OCI-LY7 (cell line): Measurements from ENCODE around the gene UVRAG. TPM values are rescaled to one million over a fixed set of nuclear protein-coding genes. Genes with fewer than 3 reads are reported as not detected.

ENCODE experiments used
- BruUV-seq: library from RNA; stranded (reverse); fragments of 400-500 nt; replicated peaks from 2 replicates; lab custom pipeline; 2021; lab: Mats Ljungman, UMichigan
- CTCF ChIA-PET: fragments of 300-600 bp; sonication (Branson Sonifier 250); formaldehyde crosslinking; loops from one replicate; lab custom pipeline; 2022; ENCODE audit warnings: antibody characterized with exemption; ENCODE audit not compliant: unreplicated experiment; lab: Charles Lee
- POLR2A ChIA-PET: fragments of 300-600 bp; sonication (Branson Sonifier 250); formaldehyde crosslinking; loops from one replicate; lab custom pipeline; 2022; ENCODE audit warnings: antibody characterized with exemption; lab: Charles Lee
- DNase-seq: peaks from one replicate; pipeline ENCODE4 v3.0.0-alpha.2; 2015; ENCODE audit warnings: low spot score
- H2AFZ ChIP-seq: fragments of 200-600 bp; sonication (generic), shearing (Covaris generic); 2 replicates; pipeline ENCODE4 v1.6.1; 2014; ENCODE audit warnings: mild to moderate bottlenecking, antibody characterized with exemption, low read length, moderate library complexity
- H3K27ac ChIP-seq: fragments of 200-600 bp; sonication (generic); 2 replicates; pipeline ENCODE4 v1.5.1; 2014; ENCODE audit warnings: mixed run types, low read depth, mild to moderate bottlenecking, moderate library complexity, low read length, inconsistent platforms; ENCODE audit not compliant: poor library complexity, severe bottlenecking
- H3K36me3 ChIP-seq: fragments of 200-600 bp; sonication (generic); 2 replicates; pipeline ENCODE4 v1.6.1; 2014; ENCODE audit warnings: mild to moderate bottlenecking, antibody characterized with exemption, low read length, moderate library complexity, mixed read lengths; ENCODE audit not compliant: insufficient read depth
- H3K4me1 ChIP-seq: fragments of 200-600 bp; sonication (generic); 2 replicates; pipeline ENCODE4 v1.5.1; 2014; ENCODE audit warnings: mild to moderate bottlenecking, low read length; ENCODE audit not compliant: insufficient read depth, poor library complexity, severe bottlenecking
- H3K4me2 ChIP-seq: fragments of 200-600 bp; sonication (generic); 2 replicates; pipeline ENCODE4 v1.6.1; 2014; ENCODE audit warnings: mild to moderate bottlenecking, low read length
- H3K4me3 ChIP-seq: fragments of 200-600 bp; sonication (generic); 2 replicates; pipeline ENCODE4 v1.5.1; 2014; ENCODE audit warnings: mild to moderate bottlenecking, low read depth, low read length; ENCODE audit not compliant: poor library complexity, severe bottlenecking
- H3K79me2 ChIP-seq: fragments of 200-600 bp; sonication (generic); 2 replicates; pipeline ENCODE4 v1.6.1; 2016; ENCODE audit warnings: low read depth, mild to moderate bottlenecking, low read length, moderate library complexity, mixed read lengths; ENCODE audit not compliant: insufficient read depth
- H3K9me2 ChIP-seq: fragments of 200-600 bp; sonication (generic); 2 replicates; pipeline ENCODE4 v1.6.1; 2016; ENCODE audit warnings: mild to moderate bottlenecking, low read length, mixed read lengths; ENCODE audit not compliant: insufficient read depth
- H3K9me3 ChIP-seq: fragments of 200-600 bp; sonication (generic); 2 replicates; pipeline ENCODE4 v1.6.1; 2014; ENCODE audit warnings: mild to moderate bottlenecking, mixed run types, low read length, mixed read lengths
- H4K20me1 ChIP-seq: fragments of 200-600 bp; sonication (generic); 2 replicates; pipeline ENCODE4 v1.6.1; 2014; ENCODE audit warnings: mild to moderate bottlenecking, antibody characterized with exemption, low read length, moderate library complexity, mixed read lengths; ENCODE audit not compliant: insufficient read depth
- CTCF ChIP-seq: fragments of 200-600 bp; sonication (generic); conservative IDR thresholded peaks from 2 replicates; pipeline ENCODE4 v1.5.1; 2014; ENCODE audit warnings: mild to moderate bottlenecking, antibody characterized with exemption, low read length, moderate library complexity, mixed read lengths
- EZH2phosphoT487 ChIP-seq: fragments of 200-600 bp; sonication (generic); IDR thresholded peaks from 2 replicates; pipeline ENCODE4 v1.6.1; 2018; ENCODE audit warnings: low read depth, borderline replicate concordance, mild to moderate bottlenecking, mixed run types, antibody characterized with exemption, low read length, moderate library complexity, mixed read lengths
- intact Hi-C: fragments of 100-400 bp; cut with micrococcal nuclease; formaldehyde crosslinking; loops from one replicate; pipeline ENCODE4 v1.10.0; 2022; ENCODE audit not compliant: unreplicated experiment
- total RNA-seq, 2 experiments: library from RNA; depleted of rRNA in 1 of 2; stranded (reverse); fragments of >200 nt in 1 of 2; shearing (Covaris generic) in 1 of 2; gene quantifications; 2 replicates each; pipeline ENCODE4 v1.2.3, GENCODE V29; 2014 to 2022

The UVRAG gene
- total RNA-seq, 2 experiments from 2014 or later: 43.7 to 73.3 TPM

GRCh38 chr11:76004400-76004799, 189.4 kb downstream of the UVRAG start:
- no peak overlapping the region for H3K27ac ChIP-seq
- BruUV-seq: no TSS peak
- no peak for TF ChIP-seq CTCF
- TF ChIP-seq EZH2phosphoT487: no peak
- H2AFZ ChIP-seq: no peak overlapping the region
- POLR2A ChIA-PET: interaction anchor here (0.5 to 1.2 kb wide), 3 partner anchors 8 to 24 kb away, joined by 3 to 4 read pairs (median 3); no protein-coding TSS in a partner anchor
- H3K4me2 ChIP-seq: no peak overlapping the region
- H3K4me3 ChIP-seq: no peak overlapping the region
- no peaks in the 10 kb centered on the region for H3K4me1 ChIP-seq
- intact Hi-C loops: no loop called here
- H3K36me3 ChIP-seq: peaks cover 68% of the 10 kb centered on the region
- H3K79me2 ChIP-seq: no peaks in the 10 kb centered on the region
- no peaks in the 10 kb centered on the region for H3K9me2 ChIP-seq
- H4K20me1 ChIP-seq: no peaks in the 10 kb centered on the region
- CTCF ChIA-PET: no interaction called here
- H3K9me3 ChIP-seq: no peaks in the 10 kb centered on the region
- DNase-seq: no peak

GRCh38 chr11:76005756-76006155, 190.7 kb downstream of the UVRAG start:
- CTCF ChIA-PET: no interaction called here
- no peak for DNase-seq
- H3K4me2 ChIP-seq: no peak overlapping the region
- no peaks in the 10 kb centered on the region for H4K20me1 ChIP-seq
- H3K27ac ChIP-seq: no peak overlapping the region
- H3K4me1 ChIP-seq: no peaks in the 10 kb centered on the region
- H3K36me3 ChIP-seq: peaks cover 78% of the 10 kb centered on the region
- intact Hi-C loops: no loop called here
- POLR2A ChIA-PET: no interaction called here
- BruUV-seq: no TSS peak
- H3K9me2 ChIP-seq: no peaks in the 10 kb centered on the region
- no peaks in the 10 kb centered on the region for H3K79me2 ChIP-seq
- no peak overlapping the region for H2AFZ ChIP-seq
- TF ChIP-seq EZH2phosphoT487: no peak
- TF ChIP-seq CTCF: no peak
- H3K9me3 ChIP-seq: no peaks in the 10 kb centered on the region
- H3K4me3 ChIP-seq: no peak overlapping the region

- no peaks in the 10 kb centered on the region for H3K9me3 ChIP-seq
- ChIA-PET CTCF (interaction anchor here (0.6 kb wide), 1 partner anchor 145 kb away, joined by 4 read pairs; no protein-coding TSS in a partner anchor), POLR2A (interaction anchor here (0.6 to 2.0 kb wide), 3 partner anchors 10 to 62 kb away, joined by 3 to 5 read pairs (median 3); no protein-coding TSS in a partner anchor)
- H3K36me3 ChIP-seq: peaks cover 88% of the 10 kb centered on the region
- no peaks in the 10 kb centered on the region for H4K20me1 ChIP-seq
- H3K4me3 ChIP-seq: no peak overlapping the region
- no peak for DNase-seq
- no peak overlapping the region for H3K27ac ChIP-seq
- H3K79me2 ChIP-seq: no peaks in the 10 kb centered on the region
- no TSS peak for BruUV-seq
- H3K9me2 ChIP-seq: no peaks in the 10 kb centered on the region
- no peak overlapping the region for H2AFZ ChIP-seq
- H3K4me2 ChIP-seq: no peak overlapping the region
- H3K4me1 ChIP-seq: no peaks in the 10 kb centered on the region
- TF ChIP-seq EZH2phosphoT487 (no peak), CTCF (no peak)
- intact Hi-C loops: no loop called here
Measured at GRCh38 chr11:76007166-76007565, 192.2 kb downstream of the UVRAG start.
